ENCODE data around the gene GPR108.
"Not testable (repeated sequence)": the region's sequence is repeated elsewhere in the genome, so short reads cannot be mapped to it uniquely, and the experiment has no call there.

The GPR108 gene

GRCh38 chr19:6737284-6737872 is at the start of gene GPR108:
TSS of gene GPR108 (minus strand) at chr19:6737580. CDS start at chr19:6737576, 4 bp downstream.
- H3K36me3 ChIP-seq (ENCODE audit: control insufficient read depth, insufficient read depth, low read length) = no peaks in the 10 kb centered on the region
- peak within 1 kb of the TSS; percentile 87 for H2AFZ ChIP-seq
- no peaks in the 10 kb centered on the region for H3K79me2 ChIP-seq
- TF ChIP-seq CTCF (IDR thresholded peaks at IDR 0.05) = no peak
- H3K4me3 ChIP-seq (ENCODE audit: low read depth, low read length) = peak within 1 kb of the TSS; percentile 98
- peaks cover 18% of the 10 kb centered on the region for H3K4me1 ChIP-seq
- peak within 1 kb of the TSS; percentile 20 for H3K9ac ChIP-seq
- peak within 1 kb of the TSS; percentile 98 for H3K4me2 ChIP-seq (ENCODE audit: low read length)
- peak within 1 kb of the TSS; percentile 83 for H3K27ac ChIP-seq
- H3K9me3 ChIP-seq (ENCODE audit: control insufficient read depth, low read length) = no peaks in the 10 kb centered on the region
- no peaks in the 10 kb centered on the region for H3K27me3 ChIP-seq (ENCODE audit: control insufficient read depth, insufficient read depth, low read length)

DNA sequence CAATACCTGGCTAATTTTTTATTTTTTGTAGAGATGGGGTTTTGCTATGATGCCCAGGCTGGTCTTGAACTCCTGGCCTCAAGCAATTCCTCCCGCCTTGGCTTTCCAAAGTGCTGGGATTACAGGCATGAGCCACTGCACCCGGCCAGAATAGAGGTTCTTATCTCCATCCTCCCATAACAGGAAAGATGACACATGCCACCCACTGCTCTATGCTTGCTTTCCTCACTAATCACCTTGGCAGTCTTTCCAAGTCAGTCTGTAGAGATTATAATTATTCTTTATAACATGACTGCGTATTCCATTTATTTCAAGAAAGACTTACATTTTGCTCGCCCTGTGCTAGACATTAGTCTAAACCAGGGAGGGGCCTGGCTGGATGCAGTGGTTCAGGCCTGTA is 41.8 kb upstream of the GPR108 start:
- TF ChIP-seq CTCF (IDR thresholded peaks at IDR 0.05) = no peak
- H3K27ac ChIP-seq = no peak overlapping the region
- no peak overlapping the region for H3K4me2 ChIP-seq (ENCODE audit: low read length)
- peaks cover 3% of the 10 kb centered on the region for H3K4me1 ChIP-seq
- H2AFZ ChIP-seq = no peak overlapping the region
- H3K79me2 ChIP-seq = no peaks in the 10 kb centered on the region
- H3K9ac ChIP-seq = no peak overlapping the region
- H3K27me3 ChIP-seq (ENCODE audit: control insufficient read depth, insufficient read depth, low read length) = no peaks in the 10 kb centered on the region
- H3K9me3 ChIP-seq (ENCODE audit: control insufficient read depth, low read length) = no peaks in the 10 kb centered on the region
- H3K36me3 ChIP-seq (ENCODE audit: control insufficient read depth, insufficient read depth, low read length) = no peaks in the 10 kb centered on the region
- H3K4me3 ChIP-seq (ENCODE audit: low read depth, low read length) = no peak overlapping the region

- no peak overlapping the region for H3K4me3 ChIP-seq (ENCODE audit: low read depth, low read length)
- no peak overlapping the region for H2AFZ ChIP-seq
- peaks cover 3% of the 10 kb centered on the region for H3K4me1 ChIP-seq
- H3K36me3 ChIP-seq (ENCODE audit: control insufficient read depth, insufficient read depth, low read length) = no peaks in the 10 kb centered on the region
- no peak overlapping the region for H3K4me2 ChIP-seq (ENCODE audit: low read length)
- no peaks in the 10 kb centered on the region for H3K79me2 ChIP-seq
- H3K27me3 ChIP-seq (ENCODE audit: control insufficient read depth, insufficient read depth, low read length) = no peaks in the 10 kb centered on the region
- no peak overlapping the region for H3K9ac ChIP-seq
- no peak overlapping the region for H3K27ac ChIP-seq
- TF ChIP-seq CTCF (IDR thresholded peaks at IDR 0.05) = no peak
- H3K9me3 ChIP-seq (ENCODE audit: control insufficient read depth, low read length) = no peaks in the 10 kb centered on the region
Observed at GRCh38 chr19:6778386-6778785, 41.0 kb upstream of the GPR108 start.

GRCh38 chr19:6777434-6777833 is 40.1 kb upstream of the GPR108 start:
- Histone ChIP-seq H3K79me2 (no peaks in the 10 kb centered on the region), H3K27ac (no peak overlapping the region), H3K4me1 (peaks cover 3% of the 10 kb centered on the region), H3K9me3 (ENCODE audit: control insufficient read depth, low read length) (no peaks in the 10 kb centered on the region), H3K36me3 (ENCODE audit: control insufficient read depth, insufficient read depth, low read length) (no peaks in the 10 kb centered on the region), H2AFZ (no peak overlapping the region), H3K4me2 (ENCODE audit: low read length) (no peak overlapping the region), H3K9ac (no peak overlapping the region), H3K4me3 (ENCODE audit: low read depth, low read length) (no peak overlapping the region), H3K27me3 (ENCODE audit: control insufficient read depth, insufficient read depth, low read length) (no peaks in the 10 kb centered on the region)
- no peak for TF ChIP-seq CTCF (IDR thresholded peaks at IDR 0.05)

GRCh38 chr19:6776999-6777398 is 39.6 kb upstream of the GPR108 start:
- no peaks in the 10 kb centered on the region for H3K79me2 ChIP-seq
- H3K4me1 ChIP-seq = peaks cover 3% of the 10 kb centered on the region
- H3K9me3 ChIP-seq (ENCODE audit: control insufficient read depth, low read length) = no peaks in the 10 kb centered on the region
- no peak overlapping the region for H3K9ac ChIP-seq
- H3K27ac ChIP-seq = no peak overlapping the region
- H3K27me3 ChIP-seq (ENCODE audit: control insufficient read depth, insufficient read depth, low read length) = no peaks in the 10 kb centered on the region
- no peak for TF ChIP-seq CTCF (IDR thresholded peaks at IDR 0.05)
- H3K4me3 ChIP-seq (ENCODE audit: low read depth, low read length) = no peak overlapping the region
- no peak overlapping the region for H2AFZ ChIP-seq
- H3K36me3 ChIP-seq (ENCODE audit: control insufficient read depth, insufficient read depth, low read length) = no peaks in the 10 kb centered on the region
- no peak overlapping the region for H3K4me2 ChIP-seq (ENCODE audit: low read length)

DNA sequence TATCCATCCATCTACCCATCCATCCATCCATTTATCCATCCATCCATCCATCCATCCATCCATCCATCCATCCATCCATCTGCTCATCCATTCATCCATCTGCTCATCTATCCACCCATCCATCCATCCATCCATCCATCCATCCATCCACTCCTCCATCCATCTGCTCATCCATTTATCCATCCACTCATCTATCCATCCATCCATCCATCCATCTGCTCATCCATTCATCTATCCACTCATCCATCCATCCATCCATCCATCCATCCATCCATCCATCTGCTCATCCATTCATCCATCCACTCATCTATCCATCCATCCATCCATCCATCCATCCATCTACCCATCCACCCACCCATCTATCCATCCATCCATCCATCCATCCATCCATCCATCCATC is 38.7 kb upstream of the GPR108 start:
- not testable (repeated sequence) for H3K36me3 ChIP-seq (ENCODE audit: control insufficient read depth, insufficient read depth, low read length); H3K27me3 ChIP-seq (ENCODE audit: control insufficient read depth, insufficient read depth, low read length); H2AFZ ChIP-seq; H3K9me3 ChIP-seq (ENCODE audit: control insufficient read depth, low read length); H3K4me3 ChIP-seq (ENCODE audit: low read depth, low read length); H3K4me2 ChIP-seq (ENCODE audit: low read length); H3K9ac ChIP-seq; H3K27ac ChIP-seq; H3K79me2 ChIP-seq; H3K4me1 ChIP-seq

All from parathyroid adenoma (tissue), 2 donors.